ENCODE results near the gene OPRD1. TPM values are rescaled to one million over a fixed set of nuclear protein-coding genes. Genes with fewer than 3 reads are reported as not detected.

Gene OPRD1
- total RNA-seq, 1 donor from 2014 or later: not detected

DNA sequence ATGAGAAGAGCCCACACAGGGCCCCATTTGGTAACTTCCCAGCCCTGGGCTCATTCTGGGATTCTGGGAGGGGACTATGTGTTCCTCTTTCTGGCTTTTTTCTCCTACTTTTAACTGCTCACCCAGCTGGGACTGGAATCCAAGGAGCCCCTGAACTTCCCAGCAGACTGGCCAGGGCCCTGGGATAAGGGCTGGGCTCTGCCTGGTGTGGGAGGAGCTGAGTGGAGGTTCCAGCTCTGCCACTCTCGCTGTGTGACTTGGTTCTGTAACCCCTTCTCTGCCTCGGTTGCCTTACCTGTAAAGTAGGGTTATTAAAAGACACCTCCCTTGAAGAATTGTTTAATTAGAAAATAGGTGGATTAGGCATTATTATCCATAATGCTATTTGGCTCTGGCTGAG is 82.8 kb downstream of the OPRD1 start:
- ATAC-seq (peak; percentile 45), DNase-seq (no peak)
- intact Hi-C loops (cut with micrococcal nuclease): no loop called here

DNA sequence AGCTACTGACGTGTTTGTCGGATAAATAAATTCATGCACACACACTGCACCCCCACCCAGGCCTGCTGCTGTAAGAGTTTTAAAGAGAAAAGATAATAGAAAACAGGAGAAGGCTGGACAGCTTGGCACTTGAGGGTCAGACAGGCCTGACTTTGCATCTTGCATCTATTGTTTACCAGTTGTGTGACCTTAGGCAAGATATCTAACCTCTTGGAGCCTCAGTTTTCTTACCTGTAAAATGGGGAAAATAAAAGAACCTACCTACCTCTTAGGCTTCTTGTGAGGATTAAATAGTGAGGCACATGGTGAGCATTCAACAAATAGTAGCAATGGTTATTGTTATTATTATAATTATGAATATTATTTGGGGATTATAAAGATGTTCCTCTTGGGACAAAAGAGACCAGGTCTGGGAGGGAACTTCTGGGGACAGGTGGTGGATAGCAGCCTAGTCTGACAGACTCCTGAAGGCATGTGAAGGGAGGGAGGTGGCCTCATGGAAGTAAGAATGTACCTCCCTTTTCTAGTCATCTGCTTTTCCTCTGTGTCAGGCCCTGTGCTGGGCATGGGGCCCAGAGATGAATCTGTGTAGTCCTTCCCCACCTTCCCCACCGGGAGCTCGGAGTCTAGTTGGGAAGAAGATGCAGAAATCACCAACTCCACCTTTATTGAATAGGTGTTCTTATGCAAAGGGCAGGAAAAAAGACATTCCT is 84.1 kb downstream of the OPRD1 start:
- ATAC-seq: peak; percentile 48
- DNase-seq: no peak
- intact Hi-C loops (cut with micrococcal nuclease): no loop called here

DNA sequence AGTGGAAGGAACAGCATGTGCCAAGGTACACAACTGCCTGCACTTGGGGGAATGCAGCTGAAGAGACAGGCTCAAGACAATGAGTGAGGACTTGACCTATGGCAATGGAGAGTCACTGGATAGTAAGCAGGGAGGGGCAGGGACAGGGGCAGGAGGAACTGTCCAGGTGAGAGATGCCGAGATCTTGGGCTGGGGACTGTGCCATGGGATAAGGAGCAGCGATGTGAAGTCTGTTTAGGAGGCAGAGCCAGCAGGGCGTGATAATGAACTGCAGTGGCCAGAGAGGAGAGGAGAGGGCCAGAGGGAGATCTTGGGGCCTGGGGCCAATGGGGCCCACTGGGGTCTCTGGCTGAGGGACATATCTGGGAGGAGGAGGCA is 84.6 kb downstream of the OPRD1 start:
- DNase-seq (no peak), ATAC-seq (no peak)
- intact Hi-C loops (cut with micrococcal nuclease): no loop called here

DNA sequence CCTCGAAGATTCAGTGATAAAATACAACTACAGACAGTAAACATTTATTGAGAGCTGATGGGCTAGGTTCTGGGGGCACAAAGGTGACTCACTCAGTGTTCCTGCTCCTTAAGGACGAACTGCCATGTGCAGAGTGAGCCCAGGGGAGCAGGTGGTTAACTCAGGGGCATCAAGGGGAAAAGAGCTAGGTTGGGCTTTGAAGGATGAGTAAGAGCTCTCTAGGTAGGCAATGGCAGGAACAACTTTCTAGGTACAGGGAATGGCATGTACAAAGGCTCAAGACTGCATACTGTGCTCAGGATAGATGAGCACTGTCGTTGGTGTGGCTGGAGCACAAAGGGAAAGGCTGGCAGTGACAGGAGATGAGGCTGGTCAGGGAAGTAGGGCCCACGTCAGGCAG is 85.8 kb downstream of the OPRD1 start:
- intact Hi-C loops (cut with micrococcal nuclease): no loop called here
- ATAC-seq: no peak
- no peak for DNase-seq

DNA sequence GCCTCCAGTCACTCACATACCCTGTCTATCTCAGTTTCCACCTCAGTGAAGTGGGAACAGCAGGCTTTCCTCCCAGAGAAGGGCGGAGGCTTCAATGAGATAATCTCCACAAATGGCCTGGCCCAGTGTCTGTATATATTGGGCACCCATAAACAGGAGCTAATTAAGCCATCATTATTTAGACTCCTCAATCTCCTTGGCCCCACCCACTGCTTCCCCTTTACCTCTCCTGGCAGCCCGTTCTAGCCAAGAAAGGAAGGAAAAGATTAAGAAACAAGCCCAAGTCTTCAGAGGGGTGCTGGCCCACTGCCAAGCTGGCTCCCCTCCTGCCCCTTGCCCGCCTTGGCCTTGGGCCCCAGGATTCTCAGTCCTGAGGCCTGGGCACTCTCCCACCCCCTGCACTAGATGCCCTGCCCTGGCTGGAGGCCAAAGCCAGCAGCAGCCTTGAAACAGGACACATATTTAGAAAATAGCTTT is 86.5 kb downstream of the OPRD1 start:
- DNase-seq (no peak), ATAC-seq (peak; percentile 52)
- intact Hi-C loops (cut with micrococcal nuclease): no loop called here

DNA sequence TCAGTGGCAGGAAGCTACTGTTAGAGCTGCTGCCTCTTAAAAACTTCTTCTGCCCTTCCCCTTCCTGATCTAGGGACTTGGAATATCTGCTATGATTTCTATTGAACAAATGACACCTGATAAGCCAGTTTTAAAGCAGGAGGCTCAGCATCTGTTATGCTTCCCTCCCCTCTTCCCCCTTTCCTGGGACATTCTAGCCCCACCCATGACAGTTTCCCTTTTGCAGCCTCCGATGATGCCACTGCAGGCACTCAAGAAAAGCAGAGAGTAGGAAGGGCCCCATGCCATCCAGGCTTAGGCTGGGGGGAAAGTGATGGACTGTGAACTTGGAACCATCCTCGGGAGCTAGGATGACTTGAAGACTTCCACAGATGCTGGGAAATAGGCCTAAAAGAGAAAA is 87.3 kb downstream of the OPRD1 start:
- intact Hi-C loops (cut with micrococcal nuclease): no loop called here
- no peak for ATAC-seq
- DNase-seq: no peak

DNA sequence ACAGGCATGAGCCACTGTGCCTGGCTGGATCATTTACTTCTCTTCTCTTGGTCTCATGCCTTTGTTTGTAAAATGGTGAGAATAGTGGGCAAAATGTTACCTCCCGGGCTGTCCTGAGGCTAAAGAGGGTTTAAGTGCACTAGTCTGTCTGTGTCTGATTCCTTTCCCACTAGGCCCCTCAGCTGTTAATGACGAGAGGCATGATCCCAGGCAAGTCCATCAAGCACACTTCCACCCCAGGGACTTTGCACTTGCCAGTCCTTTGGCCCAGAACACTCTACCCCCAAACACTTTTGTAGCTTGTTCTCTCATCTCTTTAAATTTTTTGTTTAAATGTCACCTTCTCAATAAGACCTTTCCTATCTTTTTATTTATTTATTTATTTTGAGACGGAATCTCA is 88.6 kb downstream of the OPRD1 start:
- intact Hi-C loops (cut with micrococcal nuclease): no loop called here
- no peak for DNase-seq
- ATAC-seq: no peak

DNA sequence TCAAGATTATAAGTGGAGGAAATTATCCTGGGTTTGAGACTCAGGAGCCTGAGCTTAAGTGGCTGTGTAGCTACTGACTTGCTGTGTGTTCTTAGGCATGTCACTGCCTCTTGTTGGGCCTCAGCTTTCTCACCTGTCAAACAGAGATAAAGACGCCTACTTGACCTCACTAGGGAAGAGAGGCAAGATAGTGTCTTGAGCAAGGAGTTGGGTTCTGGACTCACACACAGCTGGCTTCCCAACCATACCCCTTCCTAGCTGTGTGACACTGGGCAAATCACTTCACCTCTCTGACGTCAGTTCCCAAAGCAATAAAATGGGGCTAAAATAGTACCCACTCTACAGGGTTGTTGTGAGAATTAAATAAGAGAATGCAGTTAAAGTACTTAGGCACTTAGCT is 90.8 kb downstream of the OPRD1 start:
- no peak for DNase-seq
- intact Hi-C loops (cut with micrococcal nuclease): no loop called here
- no peak for ATAC-seq

DNA sequence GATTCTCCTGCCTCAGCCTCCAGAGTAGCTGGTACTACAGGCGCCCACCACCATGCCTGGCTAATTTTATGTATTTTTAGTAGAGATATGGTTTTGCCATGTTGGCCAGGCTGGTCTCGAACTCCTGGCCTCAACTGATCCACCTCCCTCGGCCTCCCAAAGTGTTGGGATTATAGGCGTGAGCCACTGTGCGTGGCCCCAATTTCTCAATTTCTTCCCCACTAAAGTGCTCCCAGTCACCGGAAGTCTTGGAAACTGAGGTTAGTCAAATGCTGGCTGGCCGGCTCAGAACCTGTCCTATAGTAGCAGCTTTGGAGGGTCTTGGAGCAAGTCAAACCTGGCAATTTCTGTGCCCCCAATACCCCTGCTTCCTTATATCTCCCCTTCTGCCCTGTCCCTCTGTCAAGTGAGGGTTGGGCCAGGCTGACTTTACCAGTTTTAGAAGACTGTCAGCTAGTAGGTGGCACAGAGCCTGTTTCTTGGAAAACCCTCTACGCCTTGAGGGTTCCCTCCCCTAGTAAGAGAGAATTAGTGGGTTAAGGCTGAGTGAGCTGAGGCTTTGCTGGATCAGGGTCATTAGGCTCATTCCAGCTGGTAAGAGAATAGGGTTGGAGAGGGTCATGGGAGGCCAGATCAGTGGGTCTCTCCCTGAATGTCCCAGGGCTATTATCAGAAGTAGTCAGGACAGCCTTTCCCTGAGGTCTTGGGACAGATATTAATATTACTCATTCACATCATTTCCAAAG is 94.1 kb downstream of the OPRD1 start:
- intact Hi-C loops (cut with micrococcal nuclease): no loop called here
- DNase-seq (no peak), ATAC-seq (peak; percentile 45)

DNA sequence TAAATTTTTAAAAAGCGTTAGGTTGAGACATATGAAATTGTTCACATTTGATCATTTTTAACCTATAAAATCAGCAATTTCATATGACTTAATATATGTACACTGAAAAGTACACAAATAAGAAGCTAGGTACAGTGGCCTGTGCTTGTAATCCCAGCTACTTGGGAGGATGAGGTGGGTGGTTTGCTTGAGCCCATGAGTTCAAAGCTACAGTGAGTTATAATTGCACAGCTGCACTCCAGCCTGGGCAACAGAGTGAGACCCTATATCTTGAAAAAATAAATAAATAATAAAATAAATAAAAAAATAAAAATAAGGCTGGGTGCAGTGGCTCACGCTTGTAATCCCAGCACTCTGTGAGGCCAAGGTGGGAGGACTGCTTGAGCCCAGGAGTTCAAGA is 97.2 kb downstream of the OPRD1 start:
- ATAC-seq (no peak), DNase-seq (no peak)
- intact Hi-C loops (cut with micrococcal nuclease): no loop called here

DNA sequence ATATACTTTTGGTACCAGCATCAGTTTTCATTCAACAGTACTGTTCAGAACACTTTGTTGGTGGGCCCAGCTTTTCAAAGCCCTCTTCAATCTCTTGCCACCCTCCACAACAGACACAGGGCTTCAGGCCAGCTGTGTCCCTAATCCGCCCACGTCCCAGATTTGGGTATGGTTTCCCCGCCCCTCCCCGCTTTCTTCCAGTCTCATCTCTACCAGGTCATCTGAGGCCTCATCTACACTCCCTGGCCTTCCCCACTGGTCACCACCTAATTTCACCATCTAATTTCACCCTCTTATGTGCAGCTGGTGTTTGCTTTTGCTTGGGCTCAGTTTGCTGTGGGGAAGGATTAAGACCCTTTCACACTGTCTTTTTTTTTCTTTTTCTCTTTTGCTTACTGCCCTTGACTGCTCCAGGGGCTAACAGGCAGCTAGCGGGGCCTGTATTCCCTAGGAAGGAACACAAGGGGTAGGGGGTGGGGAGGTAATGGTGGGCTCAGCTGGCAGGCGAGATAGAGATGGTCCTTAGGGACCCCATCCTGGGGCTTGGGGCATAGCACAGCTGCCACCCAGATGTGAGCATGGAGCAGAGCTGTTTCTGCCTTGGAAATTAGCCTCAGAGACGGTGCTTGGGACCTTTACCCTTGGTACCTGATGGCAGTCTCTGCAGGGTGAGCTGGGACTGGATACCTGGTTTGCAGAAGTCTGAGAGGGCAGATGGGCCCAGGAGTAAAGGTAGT is 98.6 kb downstream of the OPRD1 start:
- ATAC-seq: no peak
- intact Hi-C loops (cut with micrococcal nuclease): no loop called here
- no peak for DNase-seq

DNA sequence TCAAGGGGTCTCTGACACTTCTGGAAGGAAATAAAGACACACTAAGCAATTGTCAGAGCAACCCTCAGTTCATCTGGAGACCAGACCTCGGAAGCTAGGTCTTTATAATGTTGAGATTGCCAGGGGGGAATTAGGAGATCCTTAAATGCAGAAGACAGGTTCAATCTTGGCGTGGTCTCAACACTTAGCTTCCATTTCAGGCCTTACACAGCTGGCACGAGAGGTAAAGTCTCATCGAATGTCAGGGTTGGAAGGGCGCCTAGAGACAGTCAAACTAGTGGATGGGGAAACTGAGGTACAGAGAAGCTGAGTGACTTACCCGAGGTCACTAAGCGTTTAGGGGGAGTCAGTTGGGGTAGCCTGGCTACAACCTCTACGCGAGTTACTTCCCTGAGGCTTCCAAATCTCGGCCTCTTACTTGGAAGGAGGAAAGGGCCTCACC is 101.8 kb downstream of the OPRD1 start:
- DNase-seq: no peak
- ATAC-seq: no peak
- intact Hi-C loops (cut with micrococcal nuclease): no loop called here

DNA sequence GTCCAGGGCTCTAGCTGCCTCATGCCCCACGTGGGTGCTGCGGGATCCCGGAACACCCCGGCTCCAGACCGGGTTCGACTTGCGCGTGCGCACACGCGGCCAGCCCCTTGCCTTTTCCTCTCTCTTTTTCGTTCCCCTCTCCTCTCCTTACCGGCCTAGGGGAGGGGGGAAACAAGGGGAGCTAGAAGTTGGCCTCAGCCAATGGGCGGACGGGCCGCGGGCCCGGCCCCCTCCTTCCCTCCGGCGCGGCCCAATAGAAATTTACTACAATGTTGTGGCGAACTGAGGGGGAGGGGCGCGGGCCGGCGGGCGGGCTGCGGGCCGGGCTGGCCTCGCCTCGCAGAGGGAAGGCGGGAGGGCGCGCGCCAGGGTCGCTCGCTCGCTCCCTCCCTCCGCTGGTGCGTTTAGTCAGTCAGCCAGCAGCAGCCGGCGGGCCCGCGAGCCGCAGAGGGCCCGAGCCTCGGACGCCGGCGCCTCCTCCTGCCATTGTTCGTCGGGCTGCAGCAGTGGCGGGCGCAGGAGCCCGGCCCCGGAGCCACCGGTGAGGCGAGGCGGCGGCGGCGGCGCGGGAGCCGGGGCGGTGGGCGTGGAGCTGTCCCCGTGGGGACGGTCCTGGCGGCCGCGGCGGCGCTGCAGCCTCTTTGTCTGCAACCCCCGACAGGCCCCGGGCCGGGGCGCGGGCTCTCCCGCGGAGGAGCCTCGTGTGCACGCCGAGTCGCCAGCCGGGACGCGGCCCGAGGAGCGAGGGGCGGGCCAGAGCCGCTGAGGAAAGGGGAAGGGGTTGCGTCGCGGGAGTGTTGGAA is 102.5 kb downstream of the OPRD1 start, which contains the start of gene EPB41:
TSS of gene EPB41 (plus strand) at position 342 of the 803 bp plus-strand sequence. CDS start 72,869 bp downstream, outside the sequence.
- DNase-seq: peak; percentile 94
- ATAC-seq: peak; percentile 99
- intact Hi-C loops (cut with micrococcal nuclease): no loop called here

DNA sequence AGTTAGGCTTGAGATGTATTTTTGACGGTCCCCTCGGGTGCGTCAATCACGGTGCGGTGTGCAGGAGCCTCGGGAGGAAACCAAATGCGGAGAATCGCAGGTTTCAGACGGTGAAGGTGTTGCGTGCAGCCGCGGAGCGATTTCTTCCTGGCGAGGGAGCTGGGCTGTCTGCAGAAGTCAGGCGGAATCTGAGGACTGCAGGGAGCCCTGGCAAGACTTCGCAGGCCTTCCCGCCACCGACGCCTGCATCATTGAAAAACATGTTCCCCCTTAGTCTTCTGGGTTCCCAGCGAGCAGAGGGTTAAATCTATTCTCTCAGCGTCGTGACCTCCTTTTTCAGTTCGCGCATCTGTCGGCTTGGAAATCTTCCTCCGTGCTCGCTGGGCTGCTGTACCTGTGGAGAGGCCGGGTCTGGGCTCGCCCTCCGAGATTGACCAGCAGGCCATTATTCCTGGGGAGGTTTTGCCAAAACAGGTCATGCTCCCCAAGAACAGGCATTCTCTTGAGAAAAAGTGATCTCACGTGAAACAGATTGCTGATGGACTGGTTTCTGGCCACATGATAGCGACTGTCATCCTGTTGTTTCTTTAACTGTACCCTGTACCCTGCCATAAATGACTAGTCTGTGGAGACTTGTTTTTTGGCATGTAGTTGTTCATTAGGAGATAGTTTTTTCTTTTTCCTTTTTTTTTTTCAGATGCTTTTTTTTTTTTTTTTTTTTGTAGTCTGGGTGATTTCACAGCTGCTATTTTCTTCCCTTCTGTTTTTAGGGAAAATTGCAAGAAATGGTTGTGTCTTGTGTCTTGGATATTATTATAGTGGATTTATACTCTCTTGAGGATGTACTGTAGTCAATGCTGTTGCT is 103.3 kb downstream of the OPRD1 start:
- DNase-seq: no peak
- no peak for ATAC-seq
- intact Hi-C loops (cut with micrococcal nuclease): no loop called here

DNA sequence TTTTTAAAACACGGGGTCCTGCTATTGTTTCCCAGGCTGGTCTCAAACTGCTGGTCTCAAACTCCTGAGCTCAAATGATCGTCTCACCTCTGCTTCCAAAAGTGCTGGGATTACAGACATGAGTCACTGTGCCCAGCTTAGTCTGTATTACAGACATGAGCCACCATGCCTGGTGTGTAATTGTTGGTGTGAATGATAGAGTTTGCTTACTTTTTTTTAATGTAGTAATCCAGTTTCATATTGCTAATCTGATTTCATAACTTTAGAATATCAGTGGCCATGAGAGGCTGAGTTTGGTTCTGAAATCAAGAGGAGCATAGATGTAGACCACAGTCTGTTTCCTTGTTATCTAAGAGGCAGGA is 105.8 kb downstream of the OPRD1 start:
- intact Hi-C loops (cut with micrococcal nuclease): no loop called here
- DNase-seq (no peak), ATAC-seq (no peak)

Measured in left ventricle myocardium superior (tissue), 1 donor.